A204.1 (cell line): ENCODE results near the gene AGXT.

ENCODE experiments used
- FAIRE-seq: peaks from 2 replicates; lab custom pipeline; 2012; peaks lifted over from hg19 to GRCh38; lab: Jason Lieb, UNC

The AGXT gene

DNA sequence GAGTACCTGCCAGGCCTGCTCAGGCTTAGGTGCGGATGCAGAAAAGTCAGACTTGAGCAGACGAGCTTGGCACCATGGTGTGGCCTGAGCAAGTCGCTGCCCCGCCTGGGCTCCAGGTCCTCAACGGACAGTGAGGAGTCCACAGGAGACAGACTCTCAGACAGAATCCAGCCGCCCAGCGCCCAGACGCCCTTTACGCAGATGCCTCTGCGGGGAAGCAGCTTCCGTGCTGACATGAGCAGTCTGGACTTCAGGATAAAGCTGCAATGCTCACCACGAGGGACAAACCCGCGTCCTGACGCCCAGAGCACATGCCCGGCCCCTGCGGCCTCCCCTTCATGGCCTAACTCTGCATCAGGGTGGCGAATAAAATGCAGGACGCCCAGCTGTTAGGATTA, 30.8 kb downstream of the AGXT start:
- FAIRE-seq, result no peak

DNA sequence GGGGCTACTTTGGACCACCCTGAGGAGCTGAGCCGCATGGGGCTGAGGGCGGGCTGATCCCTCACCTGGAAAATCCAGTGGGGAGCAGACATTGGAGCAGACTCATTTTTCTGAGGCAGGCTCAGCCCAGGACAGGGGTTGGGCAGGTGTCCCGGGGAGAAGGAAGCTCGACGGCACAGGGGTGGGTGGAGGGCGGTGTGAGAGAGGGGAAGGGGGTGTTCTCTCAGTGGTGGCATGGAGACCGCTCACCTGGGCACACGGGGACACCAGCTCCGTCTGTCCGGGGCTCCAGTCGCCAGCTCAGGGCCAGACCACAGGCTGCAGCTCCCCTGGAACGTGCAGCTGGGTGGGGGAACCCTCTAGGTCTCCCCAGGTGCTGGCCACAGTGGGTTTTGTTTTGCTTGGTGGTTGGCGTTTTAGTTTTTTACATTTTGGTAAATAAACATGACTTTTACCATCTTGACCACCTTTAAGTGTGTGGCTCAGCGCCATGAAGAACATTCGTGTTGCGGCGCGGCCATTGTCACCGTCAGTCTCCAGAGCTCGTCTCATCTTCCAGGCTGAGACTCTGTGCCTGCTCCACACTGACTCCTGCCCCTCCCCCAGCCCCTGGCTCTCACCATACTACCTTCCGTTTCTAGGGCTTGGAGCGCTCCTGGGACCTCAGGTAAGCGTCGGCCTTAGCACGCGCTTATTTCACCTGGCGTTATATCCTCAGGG, 31.7 kb downstream of the AGXT start:
- FAIRE-seq, result no peak

DNA sequence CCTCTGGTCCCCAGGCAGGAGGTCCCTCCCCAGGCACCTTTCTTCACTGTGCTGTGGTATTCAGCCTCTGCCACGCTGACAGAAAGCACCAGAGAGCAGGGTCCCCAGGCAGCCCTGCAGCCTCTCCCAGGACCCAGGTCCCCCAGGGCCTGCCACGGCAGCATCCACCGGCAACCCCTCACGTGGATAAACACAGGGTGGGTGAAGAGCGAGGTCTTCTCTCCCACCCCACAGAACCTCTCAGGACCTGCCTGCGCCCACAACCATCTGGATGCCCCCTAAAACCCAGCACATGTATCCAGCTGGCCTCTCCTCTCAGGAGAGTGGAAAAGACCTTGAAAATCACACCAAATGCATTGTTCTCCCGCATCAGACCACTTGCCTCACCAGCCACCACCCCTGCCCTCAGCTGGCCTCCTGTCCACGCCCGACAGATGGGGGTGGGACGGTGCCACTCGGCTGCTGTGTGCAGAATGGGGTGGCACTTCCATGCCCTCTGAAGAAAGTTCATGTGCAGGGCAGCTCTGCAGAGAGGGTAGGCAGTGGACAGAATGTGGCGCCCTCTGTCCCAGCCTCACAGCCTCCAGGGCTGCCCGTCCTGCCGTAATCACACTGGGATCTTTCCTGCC, 33.5 kb downstream of the AGXT start:
- FAIRE-seq, result no peak

DNA sequence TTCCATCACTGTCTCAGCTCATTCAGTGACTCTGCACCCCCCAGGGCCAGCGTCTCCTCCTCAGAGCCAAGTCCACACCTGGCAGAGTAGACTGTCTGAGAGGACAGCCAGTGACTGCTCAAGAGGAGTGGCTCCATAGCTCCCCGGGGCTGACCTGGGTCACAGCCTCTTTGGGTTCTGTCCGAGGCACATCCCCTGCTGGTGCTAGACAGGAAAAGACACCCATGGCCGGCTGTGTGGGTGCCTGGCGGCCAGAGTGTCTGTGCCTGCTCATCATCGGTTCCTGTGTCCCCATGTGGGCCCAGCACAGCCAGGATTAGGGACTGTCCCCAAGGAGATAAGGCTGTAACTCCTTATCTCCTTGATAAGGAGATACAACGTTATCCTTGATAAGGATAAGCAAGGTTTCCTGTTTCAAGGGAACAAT, 34.0 kb downstream of the AGXT start:
- FAIRE-seq, result no peak

DNA sequence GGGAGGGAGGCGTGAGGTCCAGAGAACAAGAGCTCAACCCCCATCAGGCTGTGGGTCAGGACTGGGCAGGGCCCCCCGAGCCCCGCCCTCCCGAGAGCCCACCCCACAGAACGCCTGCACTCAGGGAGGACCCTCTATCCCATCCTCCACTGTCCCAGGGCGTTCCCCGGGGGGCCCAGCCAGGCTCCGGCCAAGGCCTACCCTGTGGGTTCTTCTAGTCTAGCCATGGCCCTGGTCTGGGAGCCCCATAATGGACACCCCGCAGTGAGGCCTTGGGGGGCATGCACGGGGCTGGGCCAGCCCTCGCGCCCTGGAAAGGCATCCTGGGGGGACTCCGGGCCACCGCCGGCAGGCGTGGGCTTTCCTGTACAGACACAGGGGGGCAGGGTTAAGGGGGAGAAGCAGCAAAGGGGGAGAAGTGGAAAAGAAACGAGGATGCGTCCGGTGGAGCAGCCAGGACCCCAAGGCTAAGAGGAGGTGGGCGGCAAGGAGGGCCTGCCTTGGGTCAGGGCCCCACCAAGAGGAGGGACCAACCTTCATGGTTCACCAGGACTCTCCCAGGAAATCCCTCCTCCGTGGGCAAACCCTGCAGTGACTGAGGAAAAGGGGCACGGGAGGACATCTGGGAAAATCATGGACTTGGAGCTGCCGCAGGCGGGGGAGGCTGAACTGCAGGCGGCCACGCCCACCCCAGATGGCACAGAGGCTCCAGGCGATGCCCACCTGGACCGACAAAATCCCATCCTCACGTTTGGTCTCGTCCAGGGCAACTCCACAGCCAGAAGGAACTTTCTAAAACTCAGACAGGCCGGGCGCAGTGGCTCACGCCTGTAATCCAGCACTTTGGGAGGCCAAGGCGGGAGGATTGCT, 34.8 kb downstream of the AGXT start:
- no peak for FAIRE-seq

DNA sequence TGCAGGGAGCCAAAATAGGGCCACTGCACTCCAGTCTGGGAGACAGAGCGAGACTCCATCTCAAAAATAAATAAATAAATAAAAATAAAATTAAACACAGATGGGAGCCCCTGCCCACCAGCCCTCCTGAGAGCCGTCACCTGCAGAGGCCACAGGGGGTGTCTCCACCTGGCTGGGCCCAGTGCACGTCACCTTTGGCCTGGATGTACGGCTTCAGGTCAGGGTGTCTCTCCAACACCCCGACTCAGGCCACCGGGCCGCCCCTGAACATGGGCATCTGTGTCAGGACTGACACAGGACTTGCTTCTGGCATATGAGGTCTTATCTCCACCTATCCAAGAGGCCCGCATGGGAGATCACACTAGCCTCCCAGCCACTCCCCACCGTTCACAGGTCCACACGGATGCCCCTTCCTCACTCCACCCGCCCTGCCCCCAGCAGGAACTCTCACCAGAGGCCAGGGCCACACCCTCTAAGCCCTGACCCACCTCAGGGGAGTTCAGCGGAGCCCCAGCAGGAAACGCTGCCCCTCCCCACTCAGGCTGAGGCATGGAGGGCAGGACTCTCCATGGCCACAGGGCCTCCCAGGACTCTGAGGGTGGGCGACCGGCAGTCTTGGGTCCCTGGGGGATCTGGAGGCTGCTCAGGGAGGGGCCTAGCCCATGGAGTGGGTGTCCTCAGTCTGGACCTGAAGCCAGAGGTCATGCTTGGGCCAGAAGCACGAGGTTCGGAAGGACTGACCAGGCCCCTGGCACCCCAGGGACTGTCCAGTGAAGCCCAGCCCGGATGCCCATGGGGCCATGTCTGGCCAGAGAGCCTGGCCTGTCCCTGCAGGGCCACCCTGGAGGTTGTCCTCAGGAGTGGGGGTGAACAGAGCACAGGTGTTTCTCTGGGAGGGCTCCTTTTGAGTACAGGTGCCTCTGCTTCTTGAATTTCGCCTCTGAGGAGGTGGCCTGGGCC, 35.9 kb downstream of the AGXT start:
- FAIRE-seq, result no peak

DNA sequence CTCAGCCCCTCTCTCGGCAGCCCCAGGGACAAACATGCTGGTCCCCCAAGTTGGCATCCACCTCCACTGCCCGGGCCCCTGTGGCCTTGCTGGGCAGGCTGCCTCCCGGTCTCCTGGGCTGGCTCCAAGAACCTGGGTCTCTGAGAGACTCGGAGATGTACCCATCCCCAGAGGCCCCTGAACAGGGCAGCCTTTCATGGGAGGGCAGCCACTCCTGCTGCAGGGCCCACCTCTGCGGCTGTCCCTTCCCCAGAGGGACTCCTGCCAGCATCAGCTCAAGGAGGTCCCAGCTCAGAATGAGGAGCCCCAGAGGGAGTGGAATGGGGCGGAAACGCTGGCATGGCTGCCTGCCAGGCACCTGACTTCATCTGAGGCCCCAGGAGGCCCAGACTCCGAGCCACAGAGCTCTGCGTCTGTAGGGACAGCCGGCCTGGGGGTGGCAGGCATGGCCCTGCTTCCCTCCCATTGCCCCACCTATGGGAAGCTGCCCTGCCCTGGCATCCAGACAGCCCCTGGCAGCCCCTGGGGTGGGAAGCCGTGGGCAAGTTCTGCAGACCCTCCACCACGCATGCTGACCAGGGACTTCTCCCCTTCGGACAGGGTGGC, 36.7 kb downstream of the AGXT start:
- no peak for FAIRE-seq

DNA sequence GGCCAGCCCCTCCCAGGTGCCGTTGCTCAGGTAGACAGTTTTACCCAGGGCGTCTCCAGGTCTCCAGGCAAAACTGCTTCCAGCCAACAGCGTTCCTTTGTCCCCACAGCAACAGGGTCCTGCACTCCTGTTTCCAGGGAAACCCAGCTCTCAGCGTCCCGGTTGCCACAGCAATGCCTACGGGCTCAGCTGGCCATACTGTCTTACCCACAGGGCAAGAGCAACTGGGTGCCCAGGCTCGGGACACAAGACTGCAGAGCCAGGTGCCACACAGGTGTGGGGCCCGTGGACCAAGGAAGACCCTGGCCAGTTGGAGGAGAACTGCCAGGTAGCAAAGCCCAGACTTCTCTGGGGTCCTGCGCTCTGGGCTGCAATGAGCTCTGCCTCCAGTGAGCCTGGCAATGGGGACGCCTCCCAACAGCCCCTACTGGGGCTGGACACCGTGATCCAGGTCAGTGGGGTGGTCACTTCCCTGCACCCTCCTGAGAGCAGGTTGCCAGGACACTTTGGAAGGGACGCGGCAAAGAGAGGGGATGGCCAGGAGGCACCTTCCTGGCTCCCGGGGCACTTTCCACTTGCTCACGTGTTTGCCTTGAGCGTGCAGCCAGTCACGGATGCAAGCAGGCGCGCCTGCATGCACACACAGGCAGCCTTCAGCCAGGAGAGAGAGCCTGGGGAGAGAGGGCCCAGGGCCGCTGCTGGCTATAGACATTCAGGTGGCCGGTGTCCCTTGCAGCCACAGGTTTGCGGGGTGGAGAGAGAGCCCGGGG, 37.7 kb downstream of the AGXT start, which contains the start of gene CROCC2:
Gene CROCC2 (plus strand): TSS at position 196 of the 770 bp plus-strand sequence. CDS start 178 bp downstream, at position 374.
- no peak for FAIRE-seq

DNA sequence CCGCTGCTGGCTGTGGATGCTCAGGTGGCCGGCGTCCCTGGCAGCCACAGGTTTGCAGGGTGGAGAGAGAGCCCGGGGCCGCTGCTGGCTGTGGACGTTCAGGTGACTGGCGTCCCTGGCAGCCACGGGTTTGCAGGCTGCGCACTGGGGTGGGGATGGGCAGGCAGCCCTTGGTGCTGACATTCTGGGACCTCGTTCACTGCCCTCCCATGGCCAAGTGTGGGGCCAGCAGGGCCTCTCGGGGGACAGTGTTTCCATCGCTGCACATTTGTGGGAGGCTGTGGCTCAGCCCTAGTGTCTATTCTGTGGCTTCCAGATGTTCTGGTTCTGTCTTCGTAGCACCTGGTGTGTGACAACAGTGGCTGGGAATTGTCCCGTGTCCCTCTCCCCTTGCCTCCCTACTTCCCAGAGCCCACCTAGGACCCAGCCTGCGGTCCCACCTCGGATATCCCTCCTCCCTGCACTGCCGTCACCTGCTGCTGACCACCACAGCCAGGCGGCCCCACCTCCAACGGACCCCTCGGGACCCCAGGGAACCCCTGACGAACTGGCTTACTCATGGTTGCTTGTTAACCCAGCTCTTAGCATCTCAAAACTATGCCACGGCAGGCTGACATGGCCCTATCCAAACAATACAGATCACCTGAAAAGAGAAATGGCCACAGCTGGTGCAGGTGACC, 38.4 kb downstream of the AGXT start:
- FAIRE-seq, result no peak

DNA sequence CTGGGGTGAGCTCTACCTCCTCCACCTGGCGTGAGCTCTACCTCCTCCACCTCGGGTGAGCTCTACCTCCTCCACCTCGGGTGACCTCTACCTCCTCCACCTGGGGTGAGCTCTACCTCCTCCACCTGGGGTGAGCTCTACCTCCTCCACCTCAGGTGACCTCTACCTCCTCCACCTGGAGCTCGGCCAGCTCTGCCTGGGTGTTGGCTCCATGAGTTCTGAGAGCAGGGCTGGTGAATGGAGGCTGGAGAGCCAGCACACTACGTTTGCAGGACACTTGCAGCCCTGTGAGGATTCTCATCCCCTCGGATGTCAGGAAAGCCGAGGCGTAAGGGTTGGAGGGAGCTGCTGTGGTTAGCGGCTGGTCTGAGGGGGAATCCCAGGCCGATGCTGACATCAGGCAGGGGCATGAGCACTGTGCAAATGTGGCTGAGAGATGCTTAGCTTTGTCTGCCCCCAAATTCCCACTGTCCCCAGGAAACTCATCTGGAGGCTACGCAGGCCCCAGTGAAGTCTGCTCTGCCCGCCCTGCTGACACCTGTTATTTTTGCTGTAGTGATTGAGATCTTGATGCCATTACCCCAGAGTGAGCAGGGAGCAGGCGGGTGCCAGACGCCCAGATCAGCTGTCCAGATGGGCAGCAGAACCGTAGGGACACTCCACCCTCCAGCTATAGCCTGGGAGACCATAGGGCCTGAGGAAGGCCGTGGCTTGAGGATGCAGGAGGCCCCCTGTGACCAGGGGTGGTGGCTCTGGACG, 40.8 kb downstream of the AGXT start:
- no peak for FAIRE-seq

DNA sequence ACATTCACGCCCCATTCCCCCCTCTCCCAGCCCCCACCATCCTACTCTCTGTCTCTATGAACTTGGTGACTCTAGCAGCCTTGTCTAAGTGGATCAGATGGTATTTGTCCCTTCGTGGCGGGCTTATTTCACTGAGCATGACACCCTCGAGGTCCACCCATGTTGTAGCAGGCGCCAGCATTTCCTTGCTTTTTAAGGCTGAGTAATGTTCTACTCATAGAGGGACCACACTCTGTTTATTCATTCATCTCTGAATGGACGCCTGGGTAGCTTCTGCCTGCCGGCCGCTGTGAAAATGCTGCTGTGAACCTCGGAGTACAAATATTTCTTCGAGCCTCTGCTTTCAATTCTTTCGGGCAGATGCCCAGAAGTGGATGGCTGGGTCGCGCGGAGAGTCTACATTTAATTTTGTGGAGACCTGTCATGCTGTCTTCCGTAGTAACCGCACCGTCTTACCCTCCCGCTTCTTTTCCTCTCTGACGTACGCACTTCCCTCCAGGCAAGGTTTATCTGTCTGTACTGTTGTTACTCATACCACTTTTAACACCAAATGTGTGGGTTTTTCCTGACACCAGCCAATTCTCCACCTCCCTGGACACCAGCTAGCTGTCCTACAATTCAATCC, 43.1 kb downstream of the AGXT start:
- no peak for FAIRE-seq

DNA sequence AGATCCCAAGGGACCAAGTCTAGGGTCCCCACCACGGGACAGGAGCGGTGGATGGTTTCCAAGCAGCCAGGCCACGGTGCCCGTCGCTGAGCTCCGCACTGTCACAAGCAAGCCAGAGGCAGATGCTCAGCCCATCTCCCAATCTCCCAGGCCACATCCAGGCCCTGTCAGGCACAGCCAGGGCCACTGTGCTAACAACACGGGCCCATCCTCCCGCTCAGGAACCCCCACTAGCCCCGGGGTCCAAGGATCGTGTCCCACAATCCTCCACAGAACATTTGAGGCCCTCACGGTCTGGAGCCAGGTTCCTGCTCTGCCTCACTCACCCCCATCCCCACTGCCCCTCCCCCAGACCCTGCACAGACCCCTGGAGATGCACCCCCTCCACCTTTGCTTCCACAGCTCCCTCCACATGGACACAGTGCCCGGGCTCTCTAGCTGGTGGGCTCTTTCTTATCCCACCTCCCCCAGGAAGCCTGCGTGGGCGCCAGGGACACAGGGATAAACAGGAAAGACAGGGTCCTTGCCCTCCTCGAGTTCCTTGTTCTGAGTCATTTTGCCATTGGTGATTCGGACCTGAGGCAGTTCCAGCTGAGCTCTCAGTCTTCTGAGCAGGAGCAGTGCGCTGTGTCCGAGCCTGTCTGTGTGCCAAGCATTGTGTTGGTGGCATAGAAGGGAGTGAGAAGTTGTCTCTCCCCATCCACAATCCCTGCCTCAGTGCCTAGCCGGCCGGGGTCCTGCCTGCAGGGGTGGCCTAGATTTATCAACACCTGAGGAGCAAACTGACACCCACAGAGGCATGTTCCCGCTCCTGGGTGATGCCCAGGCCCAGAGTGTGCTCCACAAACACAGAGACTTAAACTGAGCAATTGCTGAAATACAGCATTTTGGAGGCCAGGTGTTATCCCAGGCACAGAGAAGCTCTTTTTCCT, 44.5 kb downstream of the AGXT start:
- no peak for FAIRE-seq

DNA sequence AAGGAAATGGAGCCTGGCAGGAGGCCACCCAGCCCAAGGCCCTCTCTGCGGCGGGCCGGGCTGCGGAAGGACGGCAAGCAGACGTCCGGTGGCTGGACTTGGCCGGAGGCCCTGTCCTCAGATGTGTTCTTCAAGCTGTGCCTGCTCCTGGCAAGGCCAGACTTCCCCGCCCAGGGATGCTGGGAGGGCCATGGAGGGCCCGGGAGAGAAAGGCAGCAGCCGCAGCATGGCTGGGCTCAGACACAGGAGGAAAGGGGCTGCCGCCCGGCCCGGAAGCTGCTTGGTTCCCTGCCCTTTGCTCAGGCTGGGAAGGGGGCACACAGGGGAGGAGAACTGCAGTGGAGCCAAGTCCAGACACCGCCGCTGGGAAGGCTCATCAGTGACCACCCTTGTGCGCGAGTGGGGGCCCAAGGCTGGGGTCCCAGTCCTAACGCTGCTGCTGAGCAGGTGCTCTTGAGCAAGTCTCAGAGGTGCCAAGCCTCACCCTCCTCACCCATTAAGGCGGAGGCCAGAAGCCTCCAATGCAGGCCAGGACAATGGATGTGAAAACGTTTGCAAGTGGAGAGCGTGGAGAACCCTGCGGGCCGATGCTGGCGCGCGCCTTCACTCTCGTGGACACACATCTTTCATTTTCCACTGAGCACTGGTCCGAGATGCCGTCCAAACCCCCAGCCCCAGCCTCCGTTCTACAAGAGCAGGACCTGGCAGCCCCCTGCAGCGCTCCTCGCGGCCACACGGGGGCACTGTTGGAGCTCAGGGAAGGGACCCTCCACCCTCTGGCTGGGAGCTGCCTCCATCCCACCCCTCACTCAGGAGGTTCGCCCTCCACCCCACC, 45.4 kb downstream of the AGXT start:
- no peak for FAIRE-seq

DNA sequence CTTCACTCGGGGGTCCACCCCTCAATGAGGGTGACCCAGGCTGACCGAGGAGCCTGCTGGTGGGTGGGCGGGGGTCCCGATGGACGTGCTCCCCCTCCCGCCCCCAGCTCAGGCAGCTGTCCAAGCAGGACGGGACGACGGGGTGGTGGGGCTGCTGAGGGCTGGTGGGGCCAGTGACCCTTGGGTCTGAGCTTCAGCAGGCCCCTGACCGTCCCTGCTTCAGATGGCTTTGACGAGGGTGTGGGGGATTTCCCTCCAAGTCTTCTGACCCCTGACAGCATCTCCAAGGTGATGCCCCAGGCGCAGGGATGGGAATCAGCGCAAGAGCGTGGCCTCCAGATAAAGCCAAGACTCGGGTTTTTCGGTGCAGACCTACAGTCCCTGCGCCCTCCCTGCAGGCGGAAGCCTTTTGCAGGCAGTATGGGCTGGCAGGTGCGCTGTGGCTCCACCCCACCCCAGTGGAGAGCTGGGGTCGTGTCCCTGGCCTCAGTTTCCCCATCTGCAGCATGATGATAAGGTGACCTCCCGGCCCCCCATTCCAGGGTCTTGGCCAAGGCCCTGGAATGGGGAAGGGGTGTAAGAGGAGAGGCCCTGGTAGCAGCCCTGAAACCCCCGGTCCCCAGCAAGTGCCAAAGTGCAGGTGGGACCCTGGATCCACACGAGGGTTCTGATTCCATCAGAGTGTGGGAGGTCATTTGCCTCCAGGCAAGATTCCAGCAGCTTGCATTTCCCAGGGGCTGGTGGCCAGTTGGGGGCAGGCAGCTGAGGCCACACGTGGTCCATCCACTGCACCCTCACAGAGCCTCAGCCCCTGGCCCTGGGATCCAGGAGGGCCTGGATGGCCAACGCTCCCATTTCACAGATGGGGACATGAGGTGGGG, 46.3 kb downstream of the AGXT start:
- no peak for FAIRE-seq

DNA sequence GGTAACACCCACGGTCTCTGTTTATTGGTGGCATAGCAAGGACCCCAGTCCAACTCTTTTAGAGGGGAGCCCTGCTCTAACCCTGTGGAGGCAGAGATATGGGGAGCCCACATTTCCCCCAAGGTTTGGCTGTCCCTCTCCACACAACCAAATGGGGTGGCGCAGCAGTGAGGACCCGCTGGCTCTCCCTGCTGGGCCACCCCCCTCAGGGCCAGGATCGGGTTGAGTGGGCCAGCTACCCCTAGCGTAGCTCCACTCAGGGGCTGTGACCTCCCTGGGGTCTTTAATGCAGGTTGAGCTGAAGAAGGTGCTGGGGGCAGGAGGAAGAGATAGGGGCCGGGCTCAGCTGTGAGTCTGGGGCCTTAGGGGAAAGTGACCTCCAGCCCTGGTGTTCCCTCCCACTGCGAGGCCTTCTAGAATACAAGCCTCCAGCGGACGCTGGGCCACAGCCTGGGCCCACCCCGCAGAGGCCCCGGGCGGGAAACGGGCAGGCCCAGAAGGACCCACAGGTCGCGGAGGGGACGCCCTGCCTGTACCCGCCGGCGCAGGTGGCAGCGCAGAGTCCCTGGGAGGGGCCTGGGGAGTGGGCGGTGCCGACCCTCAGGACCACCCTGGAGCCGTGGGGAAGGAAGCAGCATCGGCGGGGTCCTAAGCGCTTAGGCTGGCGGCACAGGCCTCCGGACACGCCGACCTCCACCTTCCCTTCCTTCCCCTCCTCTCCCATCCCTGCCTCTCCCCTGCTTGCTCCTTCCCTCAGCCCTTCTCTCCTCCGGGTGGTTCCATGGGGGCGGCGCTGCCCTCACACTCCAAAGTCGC, 47.1 kb downstream of the AGXT start:
- FAIRE-seq, result no peak
